ENCODE measurements around the gene C14orf132. TPM values are rescaled to one million over a fixed set of nuclear protein-coding genes. Genes with fewer than 3 reads are reported as not detected.

Gene C14orf132
- total RNA-seq, 2 donors from 2014 or later: 12.3 to 21.9 TPM

DNA sequence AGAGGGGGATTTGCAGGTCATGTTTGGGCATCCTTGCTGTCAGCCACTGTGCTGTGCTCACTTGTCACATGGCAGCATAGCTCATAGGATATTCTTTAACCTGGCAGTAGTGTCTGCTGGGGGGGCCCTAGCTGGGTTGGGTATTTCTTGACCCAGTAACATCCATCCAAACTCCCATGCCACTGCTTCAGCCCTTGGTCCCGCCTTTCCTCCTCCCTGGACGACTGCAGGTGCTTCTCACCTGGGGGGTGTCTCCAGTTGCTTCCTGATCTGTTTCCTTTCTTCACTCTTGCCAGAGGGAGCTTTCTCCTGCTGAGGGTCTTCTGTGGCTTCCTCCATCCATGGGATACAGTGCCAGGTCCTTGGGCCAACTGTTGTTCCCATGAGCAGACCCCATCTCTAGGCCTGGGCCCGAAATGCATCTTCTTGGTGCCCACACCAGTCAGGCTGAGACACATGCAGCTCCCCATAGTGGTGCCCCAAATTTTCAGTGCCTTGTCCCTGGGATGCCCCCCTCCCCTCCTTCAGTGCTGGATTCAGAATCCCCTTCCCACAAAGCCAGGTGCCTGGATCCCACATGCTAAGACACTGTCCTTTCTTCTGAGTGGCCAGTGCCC is 20.5 kb downstream of the C14orf132 start:
- DNase-seq: peak; percentile 28
- H3K4me3 Mint-ChIP-seq: no peak overlapping the region

DNA sequence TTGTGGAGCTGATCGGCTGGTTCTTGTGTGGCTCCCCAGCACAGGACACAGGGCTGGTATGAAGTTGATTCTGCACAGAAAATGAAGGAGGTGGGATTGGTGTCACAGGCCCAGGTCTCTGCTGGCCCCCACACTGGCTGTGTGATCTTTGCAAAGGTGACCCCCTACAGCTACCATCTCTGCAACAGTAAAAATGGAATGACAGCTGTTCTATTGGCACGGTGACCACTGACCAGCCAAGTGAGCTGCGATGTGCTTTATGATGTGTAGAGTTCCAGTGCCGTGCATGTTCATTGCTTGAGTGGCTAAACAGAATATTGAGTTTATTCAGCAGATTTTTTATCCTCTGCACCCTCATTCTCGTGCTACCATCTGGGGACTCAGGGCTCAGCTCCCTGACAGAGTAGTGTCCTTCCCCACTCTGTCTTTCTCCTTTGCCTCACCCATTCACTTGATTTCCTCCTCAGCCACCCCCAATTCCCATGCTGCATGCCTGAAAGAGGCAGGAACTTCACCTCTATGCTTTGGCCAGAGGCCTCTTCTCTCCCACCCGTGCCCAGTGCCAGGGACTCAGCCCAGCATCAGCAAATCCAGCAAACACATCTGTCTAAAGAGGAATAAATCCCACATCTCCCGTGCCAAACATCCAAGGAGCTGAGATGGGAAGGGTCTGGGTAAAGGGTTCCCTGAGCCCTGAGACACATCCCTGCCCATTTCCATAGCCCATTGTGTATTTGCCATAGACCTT is 21.2 kb downstream of the C14orf132 start:
- Mint-ChIP-seq H3K36me3 (ENCODE audit: low read depth) (no peaks in the 10 kb centered on the region), H3K4me1 (no peaks in the 10 kb centered on the region), H3K9me3 (no peaks in the 10 kb centered on the region), H3K4me3 (no peak overlapping the region), H3K27ac (no peak overlapping the region), H3K27me3 (ENCODE audit: insufficient read depth) (no peaks in the 10 kb centered on the region)
- TF ChIP-seq CTCF (conservative IDR thresholded peaks at IDR 0.05): no peak
- Histone ChIP-seq H3K36me3 (ENCODE audit: control insufficient read depth, insufficient read depth, low read length) (no peaks in the 10 kb centered on the region), H3K9me3 (ENCODE audit: control insufficient read depth, low read length) (no peaks in the 10 kb centered on the region), H3K27ac (ENCODE audit: low read depth, low read length) (no peak overlapping the region), H3K9ac (ENCODE audit: extremely low read depth, low read length, poor library complexity, severe bottlenecking) (no peak overlapping the region), H3K4me1 (ENCODE audit: control insufficient read depth, insufficient read depth, low read length) (no peaks in the 10 kb centered on the region), H3K27me3 (ENCODE audit: control insufficient read depth, insufficient read depth, low read length, poor library complexity, severe bottlenecking) (no peaks in the 10 kb centered on the region), H3K4me3 (ENCODE audit: low read length) (no peak overlapping the region)
- 94 to 98% methylated on average over 5 to 7 of the region's 7 CpGs for WGBS, 2 experiments (ENCODE audit: insufficient coverage in 1 of 2, insufficient read length in 1 of 2)
- peak; percentile 14 for DNase-seq

More for the DNA sequence above, 20.5 kb downstream of the C14orf132 start:
- H3K9ac ChIP-seq (ENCODE audit: extremely low read depth, low read length, poor library complexity, severe bottlenecking): no peak overlapping the region
- no peaks in the 10 kb centered on the region for H3K4me1 ChIP-seq (ENCODE audit: control insufficient read depth, insufficient read depth, low read length)
- H3K27ac ChIP-seq (ENCODE audit: low read depth, low read length): no peak overlapping the region
- Mint-ChIP-seq H3K27ac (no peak overlapping the region), H3K9me3 (no peaks in the 10 kb centered on the region), H3K4me1 (no peaks in the 10 kb centered on the region), H3K36me3 (ENCODE audit: low read depth) (no peaks in the 10 kb centered on the region), H3K27me3 (ENCODE audit: insufficient read depth) (no peaks in the 10 kb centered on the region)
- H3K27me3 ChIP-seq (ENCODE audit: control insufficient read depth, insufficient read depth, low read length, poor library complexity, severe bottlenecking): no peaks in the 10 kb centered on the region
- no peak for TF ChIP-seq CTCF (conservative IDR thresholded peaks at IDR 0.05)
- no peak overlapping the region for H3K4me3 ChIP-seq (ENCODE audit: low read length)
- no peaks in the 10 kb centered on the region for H3K9me3 ChIP-seq (ENCODE audit: control insufficient read depth, low read length)
- H3K36me3 ChIP-seq (ENCODE audit: control insufficient read depth, insufficient read depth, low read length): no peaks in the 10 kb centered on the region
- WGBS, 2 experiments (ENCODE audit: insufficient coverage in 1 of 2, insufficient read length in 1 of 2): 90 to 93% methylated on average over 3 of the region's 3 CpGs

GRCh38 chr14:96062010-96062409 is 22.8 kb downstream of the C14orf132 start:
- Mint-ChIP-seq H3K27ac (no peak overlapping the region), H3K36me3 (ENCODE audit: low read depth) (no peaks in the 10 kb centered on the region), H3K4me1 (no peaks in the 10 kb centered on the region), H3K9me3 (no peaks in the 10 kb centered on the region), H3K4me3 (no peak overlapping the region), H3K27me3 (ENCODE audit: insufficient read depth) (no peaks in the 10 kb centered on the region)
- no peaks in the 10 kb centered on the region for H3K9me3 ChIP-seq (ENCODE audit: control insufficient read depth, low read length)
- H3K9ac ChIP-seq (ENCODE audit: extremely low read depth, low read length, poor library complexity, severe bottlenecking): no peak overlapping the region
- no peaks in the 10 kb centered on the region for H3K4me1 ChIP-seq (ENCODE audit: control insufficient read depth, insufficient read depth, low read length)
- H3K27me3 ChIP-seq (ENCODE audit: control insufficient read depth, insufficient read depth, low read length, poor library complexity, severe bottlenecking): no peaks in the 10 kb centered on the region
- H3K27ac ChIP-seq (ENCODE audit: low read depth, low read length): no peak overlapping the region
- H3K36me3 ChIP-seq (ENCODE audit: control insufficient read depth, insufficient read depth, low read length): no peaks in the 10 kb centered on the region
- peak; percentile 44 for DNase-seq
- H3K4me3 ChIP-seq (ENCODE audit: low read length): no peak overlapping the region
- peak; percentile 29 for TF ChIP-seq CTCF (conservative IDR thresholded peaks at IDR 0.05)
- WGBS, 2 experiments (ENCODE audit: insufficient coverage in 1 of 2, insufficient read length in 1 of 2): 92 to 99% methylated on average over 2 to 4 of the region's 4 CpGs

Data from endodermal cell (in vitro differentiated cells).